HepG2 (cell line): Measurements from ENCODE around the gene PKP1. TPM values are rescaled to one million over a fixed set of nuclear protein-coding genes. Genes with fewer than 3 reads are reported as not detected.

ENCODE experiments used
- ATAC-seq: fragments of 200-7000 bp; cut with Tn5 transposase; 3 replicates; pipeline ENCODE4 v1.9.1; 2020; ENCODE audit warnings: mild to moderate bottlenecking, moderate library complexity
- BruUV-seq: library from RNA; stranded (reverse); fragments of 400-500 nt; replicated peaks from 2 replicates; lab custom pipeline; 2021; lab: Mats Ljungman, UMichigan
- CTCF ChIA-PET: fragments of 300-600 bp; formaldehyde crosslinking; extraction: SDS; loops from one replicate; lab custom pipeline; 2021; ENCODE audit warnings: low total read pairs, inconsistent platforms, low intra/inter-chr PET ratio; lab: Yijun Ruan, JAX
- POLR2A ChIA-PET: fragments of 350-600 bp; sonication (Branson Sonifier 250); formaldehyde crosslinking; loops from one replicate; lab custom pipeline; 2020; ENCODE audit warnings: antibody characterized with exemption, inconsistent platforms; lab: Yijun Ruan, JAX
- DNase-seq: peaks from one replicate; pipeline ENCODE4 v3.0.0-alpha.2; 2015; ENCODE audit warnings: low spot score
- FAIRE-seq: peaks from 3 replicates; lab custom pipeline; 2011; peaks lifted over from hg19 to GRCh38; lab: Jason Lieb, UNC
- H2AFZ ChIP-seq: one replicate; pipeline ENCODE4 v1.6.1; 2011; ENCODE audit warnings: low read length, inconsistent platforms
- H3K27ac ChIP-seq: fragments of 300-600 bp; 3 replicates; pipeline ENCODE4 v1.8.0; 2011; ENCODE audit warnings: mixed run types, mild to moderate bottlenecking, mixed read lengths, low read length, inconsistent platforms; ENCODE audit not compliant: insufficient read depth; ENCODE audit errors: extremely low read length
- H3K27me3 ChIP-seq, 2 experiments: fragments of 200-600 bp in 1 of 2; 2 replicates in 1 of 2; 3 replicates in 1 of 2; pipeline versions ENCODE4 v1.6.0 to v1.8.0; 2011; ENCODE audit warnings: low read length in 2 of 2, mild to moderate bottlenecking in 2 of 2, moderate library complexity in 2 of 2, inconsistent platforms in 1 of 2; ENCODE audit not compliant: insufficient read depth in 2 of 2, control insufficient read depth in 1 of 2
- H3K36me3 ChIP-seq, 2 experiments: fragments of 200-600 bp in 1 of 2; replicated peaks in 1 of 2; 2 replicates in 1 of 2; 3 replicates in 1 of 2; pipeline versions ENCODE4 v1.5.1 to v1.8.0; 2011; ENCODE audit warnings: low read length in 2 of 2, inconsistent platforms in 1 of 2; ENCODE audit not compliant: insufficient read depth in 2 of 2, control insufficient read depth in 1 of 2
- H3K4me1 ChIP-seq: 2 replicates; pipeline ENCODE4 v1.5.1; 2012; ENCODE audit warnings: low read length, inconsistent platforms; ENCODE audit not compliant: insufficient read depth
- H3K4me2 ChIP-seq: 2 replicates; pipeline ENCODE4 v1.6.0; 2011; ENCODE audit warnings: low read depth, low read length, inconsistent platforms
- H3K4me3 ChIP-seq, 3 experiments: fragments of 200-600 bp in 1 of 3; sonication (generic), shearing (Covaris generic) in 1 of 3; replicated peaks in 1 of 3; 2 replicates each; pipeline ENCODE4 v1.5.1; 2011 to 2016; ENCODE audit warnings: low read length in 3 of 3, inconsistent platforms in 2 of 3, low read depth in 2 of 3, mild to moderate bottlenecking in 2 of 3, control low read depth in 1 of 3, mixed read lengths in 1 of 3; ENCODE audit not compliant: insufficient read depth in 1 of 3
- H3K79me2 ChIP-seq: one replicate; pipeline ENCODE4 v1.6.1; 2011; ENCODE audit warnings: low read length, inconsistent platforms; ENCODE audit not compliant: insufficient read depth
- H3K9ac ChIP-seq: 2 replicates; pipeline ENCODE4 v1.6.0; 2011; ENCODE audit warnings: mild to moderate bottlenecking, low read depth, low read length, inconsistent platforms; ENCODE audit not compliant: insufficient read depth
- H3K9me3 ChIP-seq: 2 replicates; pipeline ENCODE4 v1.5.1; 2012; ENCODE audit warnings: mild to moderate bottlenecking, low read length
- H4K20me1 ChIP-seq: 2 replicates; pipeline ENCODE4 v1.6.0; 2011; ENCODE audit warnings: inconsistent platforms, mild to moderate bottlenecking, low read length, moderate library complexity; ENCODE audit not compliant: insufficient read depth
- BCL6 ChIP-seq: IDR thresholded peaks from 2 replicates; pipeline ENCODE4 v1.6.1; 2016; ENCODE audit warnings: missing genetic modification reagents, missing compliant biosample characterization
- CEBPB ChIP-seq: IDR thresholded peaks from 2 replicates; pipeline ENCODE4 v1.6.1; 2011; ENCODE audit warnings: low read depth, low read length, improper control_type of control experiment, borderline replicate concordance
- CEBPG ChIP-seq: IDR thresholded peaks from 2 replicates; pipeline ENCODE4 v1.6.1; 2016
- ERF ChIP-seq: IDR thresholded peaks from 2 replicates; pipeline ENCODE4 v1.6.1; 2018; ENCODE audit warnings: missing biosample characterization, missing genetic modification reagents
- FOXO4 ChIP-seq: sonication (generic); formaldehyde crosslinking; conservative IDR thresholded peaks from 2 replicates; pipeline ENCODE4 v1.8.1; 2023; ENCODE audit warnings: missing genetic modification reagents
- HDAC2 ChIP-seq: sonication (generic); formaldehyde crosslinking; IDR thresholded peaks from 2 replicates; pipeline ENCODE4 v1.4.0; 2020; ENCODE audit warnings: missing genetic modification reagents
- POLR2A ChIP-seq, 2 experiments: IDR thresholded peaks; 2 replicates each; pipeline ENCODE4 v1.6.1; 2011; ENCODE audit warnings: low read depth in 2 of 2, low read length in 2 of 2, mild to moderate bottlenecking in 1 of 2, moderate library complexity in 1 of 2; ENCODE audit not compliant: insufficient read depth in 1 of 2
- SAP130 ChIP-seq: IDR thresholded peaks from 2 replicates; pipeline ENCODE4 v1.6.1; 2016; ENCODE audit warnings: low read depth
- SMAD1 ChIP-seq: sonication (generic); formaldehyde crosslinking; IDR thresholded peaks from 2 replicates; pipeline ENCODE4 v1.4.0; 2020; ENCODE audit warnings: missing genetic modification reagents, low read depth, mild to moderate bottlenecking, borderline replicate concordance
- SMARCE1 ChIP-seq: fragments of 450-650 bp; IDR thresholded peaks from 2 replicates; pipeline ENCODE4 v1.6.1; 2017; ENCODE audit warnings: borderline replicate concordance
- TOPORS ChIP-seq: sonication (generic); formaldehyde crosslinking; IDR thresholded peaks from 2 replicates; pipeline ENCODE4 v1.8.0; 2023; ENCODE audit warnings: mild to moderate bottlenecking, missing genetic modification reagents
- ZNF12 ChIP-seq: sonication (generic); formaldehyde crosslinking; IDR thresholded peaks from 2 replicates; pipeline ENCODE4 v1.5.0; 2020; ENCODE audit warnings: missing genetic modification reagents
- ZNF292 ChIP-seq: sonication (generic); formaldehyde crosslinking; IDR thresholded peaks from 2 replicates; pipeline ENCODE4 v1.8.1; 2022; ENCODE audit warnings: mild to moderate bottlenecking, low read depth, missing genetic modification reagents, borderline replicate concordance
- ZNF468 ChIP-seq: sonication (generic); formaldehyde crosslinking; IDR thresholded peaks from 2 replicates; pipeline ENCODE4 v1.8.0; 2022; ENCODE audit warnings: mild to moderate bottlenecking, moderate library complexity, missing genetic modification reagents
- ZNF577 ChIP-seq: sonication (generic); formaldehyde crosslinking; IDR thresholded peaks from 2 replicates; pipeline ENCODE4 v1.4.0; 2020; ENCODE audit warnings: mild to moderate bottlenecking, low read depth, missing genetic modification reagents, borderline replicate concordance
- ZNF607 ChIP-seq: sonication (generic); formaldehyde crosslinking; IDR thresholded peaks from 2 replicates; pipeline ENCODE4 v1.5.1; 2020; ENCODE audit warnings: missing genetic modification reagents, mild to moderate bottlenecking, borderline replicate concordance
- ZNF629 ChIP-seq: sonication (generic); formaldehyde crosslinking; conservative IDR thresholded peaks from 2 replicates; pipeline ENCODE4 v1.5.0; 2020; ENCODE audit warnings: missing genetic modification reagents
- ZSCAN21 ChIP-seq: sonication (generic); formaldehyde crosslinking; IDR thresholded peaks from 2 replicates; pipeline ENCODE4 v1.8.0; 2022; ENCODE audit warnings: mild to moderate bottlenecking, missing genetic modification reagents, moderate library complexity, borderline replicate concordance
- ZSCAN25 ChIP-seq: sonication (generic); formaldehyde crosslinking; IDR thresholded peaks from 2 replicates; pipeline ENCODE4 v1.8.0; 2022; ENCODE audit warnings: mild to moderate bottlenecking, missing genetic modification reagents
- WGBS: methylation state at CpG from one replicate; pipeline ENCODE4 v1.1.6; 2017; ENCODE audit warnings: low lambda C conversion rate; 5-methylcytosine and 5-hydroxymethylcytosine counted together
- in situ Hi-C: cut with HindIII; loops from 2 replicates; pipeline ENCODE4 v1.10.0; 2017; ENCODE audit warnings: low pct_unique_long_range_greater_than_20kb; ENCODE audit not compliant: extremely low pct_ligation_motif_present
- intact Hi-C: fragments of 100-400 bp; cut with micrococcal nuclease; formaldehyde crosslinking; loops from one replicate; pipeline ENCODE4 v1.10.0; 2022; ENCODE audit not compliant: unreplicated experiment
- polyA plus RNA-seq, 8 experiments: library from polyadenylated mRNA; depleted of rRNA in 3 of 8; stranded (reverse) in 7 of 8; unstranded in 1 of 8; fragments of >200 nt; fragmentation: Illumina TruSeq in 4 of 8; extraction: Trizol in 4 of 8; gene quantifications; 2 replicates each; pipeline versions ENCODE4 v1.2.1 to v1.2.3, GENCODE V29; 2011 to 2016; ENCODE audit warnings: low read depth in 4 of 8, missing spikeins in 1 of 8, mixed read lengths in 1 of 8; ENCODE audit not compliant: insufficient read depth in 1 of 8
- total RNA-seq, 5 experiments: library from RNA; depleted of rRNA; stranded (reverse); fragments of >200 nt; fragmentation: Illumina TruSeq; extraction: Trizol; gene quantifications; 2 replicates each; pipeline ENCODE4 v1.2.3, GENCODE V29; 2016; ENCODE audit warnings: low read depth in 1 of 5

Gene PKP1
- total and polyA plus RNA-seq, 2 of the 13 experiments (the other 11 are each of a cell fraction or from before 2014, with no cell fraction given), result not detected

GRCh38 chr1:201304126-201304525 lies 20.8 kb downstream of the PKP1 start (continued):
- TF ChIP-seq SMAD1 (CRISPR knock-in tag) (no peak), ZSCAN21 (CRISPR knock-in tag) (no peak), POLR2A (IDR thresholded peaks at IDR 0.05; ENCODE audit: insufficient read depth in 1 of 2, low read depth in 2 of 2, low read length in 2 of 2) (no peak), HDAC2 (CRISPR knock-in tag) (no peak)

- no peak overlapping the region for H3K4me2 ChIP-seq
- peaks cover 10% of the 10 kb centered on the region for H3K4me1 ChIP-seq
- ATAC-seq, result no peak
- peaks cover 1 to 21% of the 10 kb centered on the region in 2 experiments; a peak in 2 of 5 replicates for H3K27me3 ChIP-seq
- DNase-seq, result no peak
- H4K20me1 ChIP-seq, result no peaks in the 10 kb centered on the region
- H3K79me2 ChIP-seq, result no peaks in the 10 kb centered on the region
- no peak for TF ChIP-seq ERF (CRISPR knock-in tag)
- no peak for TF ChIP-seq ZNF12 (CRISPR knock-in tag)
- no peak for TF ChIP-seq SMARCE1
- TF ChIP-seq ZNF629 (CRISPR knock-in tag), result no peak
- TF ChIP-seq BCL6 (CRISPR knock-in tag), result no peak
- no peak for TF ChIP-seq ZNF292 (CRISPR knock-in tag)
- TF ChIP-seq FOXO4 (CRISPR knock-in tag), result no peak
- TF ChIP-seq ZNF468, result no peak
- no peak for TF ChIP-seq TOPORS (CRISPR knock-in tag)
- TF ChIP-seq ZNF607 (CRISPR knock-in tag), result no peak
- no peak for TF ChIP-seq ZNF577 (CRISPR knock-in tag)
- TF ChIP-seq CEBPB, result no peak
- TF ChIP-seq ZSCAN25, result no peak
- TF ChIP-seq SAP130 (CRISPR knock-in tag), result no peak
- TF ChIP-seq CEBPG, result no peak
- H3K9ac ChIP-seq, result no peak overlapping the region
- no peak overlapping the region for H3K27ac ChIP-seq
- H3K4me3 ChIP-seq, result no peak overlapping the region
- H2AFZ ChIP-seq, result no peak overlapping the region
- BruUV-seq, result no TSS peak
- intact Hi-C loops, result no loop called here
- CTCF ChIA-PET, result no interaction called here
- no peaks in the 10 kb centered on the region for H3K36me3 ChIP-seq
- no peak for FAIRE-seq
- POLR2A ChIA-PET, result no interaction called here
- H3K9me3 ChIP-seq, result no peaks in the 10 kb centered on the region
- in situ Hi-C loops, result no loop called here
- 9% methylated on average over 5 of the region's 5 CpGs for WGBS
These were observed 22.5 kb downstream of the PKP1 start for GRCh38 chr1:201305815-201306214.
